Measurements from ENCODE around the gene RPRM. TPM values are rescaled to one million over a fixed set of nuclear protein-coding genes. Genes with fewer than 3 reads are reported as not detected.

The RPRM gene
- total and polyA plus RNA-seq, 2 of the 13 experiments (the other 11 are each of a cell fraction or from before 2014, with no cell fraction given), result not detected

GRCh38 chr2:153461453-153461852 lies 17.1 kb downstream of the RPRM start (continued):
- TF ChIP-seq ZSCAN22 (CRISPR knock-in tag; IDR thresholded peaks at IDR 0.05) (no peak), GLMP (CRISPR knock-in tag; IDR thresholded peaks at IDR 0.05; ENCODE audit: borderline replicate concordance) (no peak), CBX5 (CRISPR knock-in tag; IDR thresholded peaks at IDR 0.05; ENCODE audit: borderline replicate concordance) (no peak), WIZ (CRISPR knock-in tag; IDR thresholded peaks at IDR 0.05) (no peak), ZNF326 (CRISPR knock-in tag; IDR thresholded peaks at IDR 0.05; ENCODE audit: borderline replicate concordance) (no peak), RFXAP (CRISPR knock-in tag; IDR thresholded peaks at IDR 0.05; ENCODE audit: borderline replicate concordance) (no peak), EHMT2 (IDR thresholded peaks at IDR 0.05; ENCODE audit: borderline replicate concordance, low read depth, low read length) (no peak), SMAD9 (CRISPR knock-in tag; IDR thresholded peaks at IDR 0.05) (no peak)

- Histone ChIP-seq H3K27ac (ENCODE audit: extremely low read length, insufficient read depth, low read length) (no peak overlapping the region), H3K79me2 (ENCODE audit: insufficient read depth, low read length) (no peaks in the 10 kb centered on the region), H4K20me1 (ENCODE audit: insufficient read depth, low read length) (no peaks in the 10 kb centered on the region), H3K9me3 (ENCODE audit: low read length) (no peaks in the 10 kb centered on the region), H3K4me1 (ENCODE audit: insufficient read depth, low read length) (no peaks in the 10 kb centered on the region), H3K4me2 (ENCODE audit: low read depth, low read length) (no peak overlapping the region), H3K9ac (ENCODE audit: insufficient read depth, low read depth, low read length) (no peak overlapping the region), H3K4me3 (replicated peaks in 1 of 3; ENCODE audit: insufficient read depth in 1 of 3, low read depth in 2 of 3, low read length in 3 of 3) (no peak overlapping the region), H3K36me3 (replicated peaks in 1 of 2; ENCODE audit: control insufficient read depth in 1 of 2, insufficient read depth in 2 of 2, low read length in 2 of 2) (no peaks in the 10 kb centered on the region), H3K27me3 (ENCODE audit: control insufficient read depth in 1 of 2, insufficient read depth in 2 of 2, low read length in 2 of 2) (no peaks in the 10 kb centered on the region; a peak in 1 of 5 replicates), H2AFZ (ENCODE audit: low read length) (no peak overlapping the region)
- in situ Hi-C loops (cut with HindIII; ENCODE audit: extremely low pct_ligation_motif_present, low pct_unique_long_range_greater_than_20kb), result no loop called here
- intact Hi-C loops (cut with micrococcal nuclease; ENCODE audit: unreplicated experiment), result no loop called here
- no peak for FAIRE-seq
- ChIA-PET POLR2A (no interaction called here), CTCF (ENCODE audit: low intra/inter-chr PET ratio, low total read pairs) (no interaction called here)
- no peak for ATAC-seq
- WGBS (ENCODE audit: low lambda C conversion rate), result 20% methylated on average over 8 of the region's 8 CpGs
- DNase-seq (ENCODE audit: low spot score), result no peak
- no TSS peak for BruUV-seq (replicated peaks)
- no peak for TF ChIP-seq ZNF879 (CRISPR knock-in tag; IDR thresholded peaks at IDR 0.05)
- TF ChIP-seq ZNF225 (CRISPR knock-in tag; IDR thresholded peaks at IDR 0.05), result no peak
- no peak for TF ChIP-seq ZNF639 (CRISPR knock-in tag; conservative IDR thresholded peaks at IDR 0.05)
- TF ChIP-seq CBX5 (CRISPR knock-in tag; IDR thresholded peaks at IDR 0.05; ENCODE audit: borderline replicate concordance), result no peak
- TF ChIP-seq ELK4 (CRISPR knock-in tag; IDR thresholded peaks at IDR 0.05; ENCODE audit: borderline replicate concordance), result no peak
- TF ChIP-seq ZBTB10 (CRISPR knock-in tag; IDR thresholded peaks at IDR 0.05; ENCODE audit: borderline replicate concordance), result no peak
- no peak for TF ChIP-seq TP53 (CRISPR knock-in tag; conservative IDR thresholded peaks at IDR 0.05)
- no peak for TF ChIP-seq MYC (CRISPR knock-in tag; IDR thresholded peaks at IDR 0.05; ENCODE audit: borderline replicate concordance)
- TF ChIP-seq ISL2 (CRISPR knock-in tag; IDR thresholded peaks at IDR 0.05), result no peak
- no peak for TF ChIP-seq U2AF2 (IDR thresholded peaks at IDR 0.05; ENCODE audit: low read depth, low read length)
Measured at GRCh38 chr2:153455861-153456260, 22.7 kb downstream of the RPRM start.

Data from HepG2 (cell line).